Measurements from ENCODE around the gene RASGRP1.

RASGRP1 gene

DNA sequence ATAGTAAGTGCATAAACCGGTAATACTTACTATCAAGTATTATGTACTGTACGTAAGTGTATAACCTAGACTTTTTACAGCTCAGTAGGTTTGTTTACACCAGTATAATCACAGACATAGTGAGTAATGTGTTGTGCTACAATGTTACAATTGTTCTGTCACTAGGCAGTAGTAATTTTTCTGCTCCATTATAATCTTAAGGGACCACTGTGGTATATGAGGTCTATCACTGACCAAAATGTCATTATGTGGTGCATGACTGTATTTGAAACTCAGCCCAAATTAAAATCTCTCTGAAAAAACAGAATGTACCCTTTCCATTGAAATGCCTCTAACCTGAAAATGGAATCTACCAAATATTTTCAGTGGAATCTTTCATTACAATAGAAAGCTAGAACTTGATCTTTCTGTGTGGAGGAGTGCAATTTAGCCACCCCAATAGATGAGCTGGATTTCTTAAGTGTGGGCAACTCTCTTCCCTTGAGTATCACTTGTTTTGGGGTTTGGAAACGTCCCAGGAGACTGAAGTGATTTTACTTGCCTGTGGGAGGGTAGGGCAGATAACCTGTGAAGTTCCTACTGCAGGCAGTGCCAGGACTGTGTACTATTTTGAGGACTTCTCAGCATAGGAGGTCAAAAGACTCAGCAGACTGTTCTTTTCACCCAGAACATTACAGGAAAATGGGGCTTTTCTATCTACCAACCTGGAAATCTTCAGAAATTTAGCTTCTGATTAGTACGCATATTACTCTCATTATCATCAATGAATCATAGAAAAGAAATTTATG, 59.7 kb downstream of the RASGRP1 start:
- no peak for DNase-seq (ENCODE audit: low read depth)

- no peak for DNase-seq (ENCODE audit: low read depth)
Measured at GRCh38 chr15:38503496-38503895, 61.1 kb downstream of the RASGRP1 start.

- no peak for DNase-seq (ENCODE audit: low read depth)
Measured at GRCh38 chr15:38499651-38500050, 65.0 kb downstream of the RASGRP1 start.

GRCh38 chr15:38496151-38496550, 68.5 kb downstream of the RASGRP1 start:
- no peak for DNase-seq (ENCODE audit: low read depth)

DNA sequence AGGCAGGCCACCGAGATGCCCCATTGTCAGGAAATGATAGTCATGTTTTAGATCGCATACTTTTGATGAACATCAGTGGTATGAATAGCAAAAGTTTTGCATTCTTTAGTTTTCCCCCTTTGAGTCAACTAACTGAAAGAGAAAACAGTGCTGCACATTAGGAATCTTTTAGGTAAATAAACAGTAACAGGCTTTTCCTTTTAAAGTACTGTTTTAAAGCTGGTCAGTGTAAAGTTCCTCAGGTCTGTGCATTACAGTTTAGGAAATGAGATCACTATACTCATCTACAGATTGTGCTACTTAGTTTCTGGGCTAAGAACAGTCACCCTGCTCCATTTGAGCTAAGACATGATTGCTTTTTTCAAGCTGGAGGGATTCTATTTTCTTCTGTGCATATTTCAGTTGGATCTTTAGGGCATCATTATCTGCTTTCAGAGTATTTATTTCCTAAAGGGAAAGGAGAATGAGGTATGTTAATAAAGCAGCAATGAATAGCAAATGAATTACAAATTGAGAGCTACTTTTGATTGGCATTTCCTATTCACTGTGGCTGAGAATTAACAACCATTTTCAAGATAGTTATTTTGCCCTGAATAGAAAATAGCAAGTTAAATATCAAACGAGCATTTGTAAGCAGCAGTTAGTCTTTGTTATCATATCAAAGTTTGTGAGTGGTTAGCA, 74.2 kb downstream of the RASGRP1 start:
- no peak for DNase-seq (ENCODE audit: low read depth)

GRCh38 chr15:38487378-38487777, 77.2 kb downstream of the RASGRP1 start:
- no peak for DNase-seq (ENCODE audit: low read depth)

DNA sequence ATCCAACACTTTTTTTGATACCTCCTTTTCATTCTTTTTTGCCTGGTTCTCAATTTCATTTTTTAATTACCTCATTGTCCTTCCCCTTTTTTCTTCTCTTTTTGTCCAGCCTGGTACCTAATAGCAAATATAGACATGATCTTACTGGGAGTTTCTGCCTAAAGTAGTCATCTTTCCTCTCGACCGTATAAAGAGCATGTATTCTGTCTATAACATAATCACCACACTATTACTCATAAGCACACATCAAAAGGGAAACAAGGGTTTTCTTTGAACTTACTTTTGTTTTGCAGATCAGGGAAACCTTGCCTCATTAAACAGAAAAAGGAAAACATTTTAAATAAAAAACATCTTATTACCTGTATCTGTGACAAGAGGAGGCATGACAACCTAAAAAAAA, 77.7 kb downstream of the RASGRP1 start:
- DNase-seq (ENCODE audit: low read depth) = no peak

- DNase-seq (ENCODE audit: low read depth) = no peak
Measured at GRCh38 chr15:38482572-38482971, 82.0 kb downstream of the RASGRP1 start.

- DNase-seq (ENCODE audit: low read depth) = no peak
Measured at GRCh38 chr15:38481761-38482160, 82.9 kb downstream of the RASGRP1 start.

DNA sequence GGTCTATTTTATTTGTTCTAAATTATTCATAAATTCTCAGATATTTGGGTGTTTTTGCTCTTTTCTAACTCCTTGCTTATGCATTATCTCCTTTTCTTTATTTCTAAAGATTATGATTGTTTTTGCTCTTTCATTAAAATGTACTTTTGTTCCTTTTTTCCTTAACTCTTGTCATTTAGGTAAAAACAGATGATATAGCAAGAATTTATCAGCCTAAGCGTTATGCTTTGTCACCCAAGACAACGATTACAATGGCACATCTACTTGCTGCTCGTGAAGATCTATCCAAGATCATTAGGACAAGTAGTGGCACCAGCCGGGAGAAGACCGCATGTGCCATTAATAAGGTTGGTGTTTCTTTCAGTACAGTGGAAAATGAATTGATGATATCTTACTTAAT, 83.5 kb downstream of the RASGRP1 start:
- DNase-seq (ENCODE audit: low read depth) = no peak

GRCh38 chr15:38479756-38480155, 84.9 kb downstream of the RASGRP1 start:
- DNase-seq (ENCODE audit: low read depth) = no peak

GRCh38 chr15:38479266-38479665, 85.3 kb downstream of the RASGRP1 start:
- DNase-seq (ENCODE audit: low read depth) = no peak

GRCh38 chr15:38477637-38478036, 87.0 kb downstream of the RASGRP1 start:
- no peak for DNase-seq (ENCODE audit: low read depth)

- no peak for DNase-seq (ENCODE audit: low read depth)
Measured at GRCh38 chr15:38476120-38476519, 88.5 kb downstream of the RASGRP1 start.

DNA sequence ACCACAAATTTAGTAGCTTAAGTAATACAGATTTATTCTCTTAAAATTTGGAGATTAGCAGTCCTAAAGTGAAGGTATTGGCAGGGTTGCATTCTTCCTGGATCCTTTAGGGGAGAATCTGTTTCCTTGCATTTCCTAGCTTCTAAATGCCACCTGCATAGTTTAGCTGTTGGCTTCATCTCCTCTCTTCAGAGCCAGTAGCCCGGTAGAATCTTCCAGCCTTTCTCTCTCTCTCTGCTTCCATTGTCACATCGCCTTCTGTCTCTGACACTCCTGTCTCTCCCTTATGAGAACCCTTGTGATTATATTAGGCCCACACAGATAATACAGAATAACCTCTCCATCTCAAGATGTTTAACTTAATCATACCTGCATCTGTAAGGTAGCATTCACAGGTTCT, 89.3 kb downstream of the RASGRP1 start:
- no peak for DNase-seq (ENCODE audit: low read depth)

GRCh38 chr15:38474155-38474757, 90.4 kb downstream of the RASGRP1 start:
- DNase-seq (ENCODE audit: low read depth) = no peak

DNA sequence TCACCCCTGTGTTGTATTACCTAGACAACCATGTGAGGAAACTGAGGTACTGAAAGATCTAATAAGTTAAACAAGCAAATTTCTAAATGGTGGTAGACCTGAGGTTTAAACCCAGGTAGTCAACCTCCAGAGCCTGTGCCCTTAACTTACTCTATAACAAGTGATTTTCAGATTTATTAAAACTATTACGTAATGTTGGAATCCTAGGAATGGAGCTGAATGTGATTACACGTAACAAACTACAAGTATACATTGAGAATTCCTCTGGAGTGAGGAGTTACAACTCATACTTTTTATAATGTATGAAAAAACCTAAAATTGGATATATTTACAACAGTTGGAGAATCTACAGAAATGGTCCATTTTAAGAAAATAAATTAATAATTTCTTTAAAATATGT, 92.6 kb downstream of the RASGRP1 start:
- no peak for DNase-seq (ENCODE audit: low read depth)

GRCh38 chr15:38470816-38471215, 93.8 kb downstream of the RASGRP1 start:
- DNase-seq (ENCODE audit: low read depth) = no peak

DNA sequence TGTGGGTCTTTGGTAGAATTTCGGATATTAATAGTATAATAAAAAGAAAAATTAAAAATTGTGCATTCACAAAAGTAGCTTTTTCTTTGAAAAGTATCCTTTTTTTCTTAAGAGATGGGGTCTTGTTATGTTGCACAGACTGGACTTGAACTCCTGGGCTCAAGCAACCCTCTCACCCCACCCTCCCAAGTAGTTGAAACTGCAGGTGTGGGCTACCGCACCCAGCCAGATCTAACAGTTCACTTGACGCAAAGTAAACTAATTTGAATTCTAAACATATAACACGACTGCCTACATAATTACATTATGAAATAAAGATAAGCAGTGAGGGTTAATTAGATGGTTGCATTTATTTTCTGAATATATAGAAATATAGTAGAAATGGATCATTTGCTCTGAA, 99.9 kb downstream of the RASGRP1 start:
- no peak for DNase-seq (ENCODE audit: low read depth)

DNA sequence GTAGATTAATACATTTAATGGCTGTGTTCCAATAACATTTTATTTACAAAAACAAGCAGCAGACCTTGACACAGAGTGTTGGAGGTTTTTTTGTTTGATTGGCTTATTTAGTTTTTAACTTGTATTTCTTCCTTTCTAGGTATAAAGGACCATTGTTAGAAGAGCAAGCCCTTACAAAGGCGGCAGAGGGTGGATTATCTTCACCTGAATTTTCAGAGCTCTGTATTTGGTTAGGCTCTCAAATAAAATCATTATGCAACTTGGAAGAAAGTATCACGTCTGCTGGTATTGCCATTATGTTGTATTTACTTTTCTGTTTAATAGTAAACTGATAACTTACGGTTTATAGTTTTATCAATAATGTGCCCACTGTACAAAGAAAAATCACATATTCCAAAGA, 100.7 kb downstream of the RASGRP1 start:
- DNase-seq (ENCODE audit: low read depth) = no peak

- DNase-seq (ENCODE audit: low read depth) = no peak
Measured at GRCh38 chr15:38461066-38461833, 103.4 kb downstream of the RASGRP1 start.

GRCh38 chr15:38460543-38460942, 104.1 kb downstream of the RASGRP1 start:
- no peak for DNase-seq (ENCODE audit: low read depth)

- no peak for DNase-seq (ENCODE audit: low read depth)
Measured at GRCh38 chr15:38459480-38459879, 105.1 kb downstream of the RASGRP1 start.

Data from stimulated activated CD8-positive, alpha-beta memory T cell treated with anti-CD3 and anti-CD28 coated beads, Interleukin-12 subunit alpha, Interleukin-12 subunit beta, amount 100 ng/mL, for 1 hour (primary cell).